SK-N-SH treated with all-trans-retinoic acid at 6 μM for 48 hours (cell line): Measurements from ENCODE around the gene ADPRHL1.
"Not testable (repeated sequence)": the region's sequence is repeated elsewhere in the genome, so short reads cannot be mapped to it uniquely, and the experiment has no call there.

ENCODE experiments used
- ATAC-seq: fragments of 200-7000 bp; cut with Tn5 transposase; 3 replicates; pipeline ENCODE4 v1.9.1; 2020; ENCODE audit warnings: mild to moderate bottlenecking, moderate library complexity
- ARNTL ChIP-seq: fragments of 450-650 bp; formaldehyde crosslinking; IDR thresholded peaks from 2 replicates; pipeline ENCODE4 v1.5.0; 2020; ENCODE audit warnings: low read depth, mild to moderate bottlenecking, moderate library complexity, borderline replicate concordance
- BACH2 ChIP-seq: fragments of 250-450 bp; sonication (Bioruptor Pico); IDR thresholded peaks from 2 replicates; pipeline ENCODE4 v1.9.0; 2021; ENCODE audit warnings: mild to moderate bottlenecking, borderline replicate concordance
- ESRRG ChIP-seq: fragments of 250-450 bp; sonication (Bioruptor Pico); IDR thresholded peaks from 2 replicates; pipeline ENCODE4 v1.6.1; 2021; ENCODE audit warnings: mild to moderate bottlenecking
- GLIS3 ChIP-seq: fragments of 250-450 bp; sonication (Bioruptor Pico); IDR thresholded peaks from 2 replicates; pipeline ENCODE4 v1.5.0; 2020; ENCODE audit warnings: mild to moderate bottlenecking, moderate library complexity
- ISL1 ChIP-seq: fragments of 250-450 bp; sonication (Bioruptor Pico); IDR thresholded peaks from 2 replicates; pipeline ENCODE4 v2.1.2; 2022; ENCODE audit warnings: mild to moderate bottlenecking, moderate library complexity
- PPARA ChIP-seq: fragments of 250-450 bp; sonication (Bioruptor Pico); IDR thresholded peaks from 2 replicates; pipeline ENCODE4 v1.5.0; 2020; ENCODE audit warnings: mild to moderate bottlenecking, borderline replicate concordance
- RARB ChIP-seq: fragments of 250-450 bp; sonication (Bioruptor Pico); IDR thresholded peaks from 2 replicates; pipeline ENCODE4 v1.8.0; 2021; ENCODE audit warnings: mild to moderate bottlenecking, moderate library complexity
- SNAI2 ChIP-seq: fragments of 250-450 bp; sonication (Bioruptor Pico); IDR thresholded peaks from 2 replicates; pipeline ENCODE4 v1.5.0; 2020; ENCODE audit warnings: mild to moderate bottlenecking, moderate library complexity
- TCF4 ChIP-seq: fragments of 250-450 bp; sonication (Bioruptor Pico); IDR thresholded peaks from 2 replicates; pipeline ENCODE4 v1.8.0; 2021; ENCODE audit warnings: mild to moderate bottlenecking, moderate library complexity, borderline replicate concordance
- TOX ChIP-seq: fragments of 250-450 bp; sonication (Bioruptor Pico); IDR thresholded peaks from 2 replicates; pipeline ENCODE4 v1.8.0; 2021; ENCODE audit warnings: mild to moderate bottlenecking, moderate library complexity, borderline replicate concordance
- ZC3H10 ChIP-seq: fragments of 250-450 bp; sonication (Bioruptor Pico); IDR thresholded peaks from 2 replicates; pipeline ENCODE4 v1.5.1; 2021; ENCODE audit warnings: mild to moderate bottlenecking, moderate library complexity
- ZFP3 ChIP-seq: fragments of 250-450 bp; sonication (Bioruptor Pico); IDR thresholded peaks from 2 replicates; pipeline ENCODE4 v1.5.0; 2020; ENCODE audit warnings: mild to moderate bottlenecking, moderate library complexity
- ZNF565 ChIP-seq: fragments of 450-650 bp; formaldehyde crosslinking; conservative IDR thresholded peaks from 2 replicates; pipeline ENCODE4 v1.5.0; 2020; ENCODE audit warnings: low read depth, mild to moderate bottlenecking, moderate library complexity
- ZNF70 ChIP-seq: fragments of 450-650 bp; formaldehyde crosslinking; IDR thresholded peaks from 2 replicates; pipeline ENCODE4 v1.5.0; 2020; ENCODE audit warnings: mild to moderate bottlenecking, moderate library complexity
- ZNF8 ChIP-seq: fragments of 450-650 bp; formaldehyde crosslinking; IDR thresholded peaks from 2 replicates; pipeline ENCODE4 v1.5.0; 2020; ENCODE audit warnings: mild to moderate bottlenecking, moderate library complexity
- TF ChIP-seq, protein P1 (sequence below): fragments of 250-450 bp; sonication (Bioruptor Pico); IDR thresholded peaks from 2 replicates; pipeline ENCODE4 v1.8.0; 2021; ENCODE audit warnings: low read depth, mild to moderate bottlenecking, moderate library complexity, borderline replicate concordance
- TF ChIP-seq, protein P2 (sequence below): fragments of 250-450 bp; sonication (Bioruptor Pico); IDR thresholded peaks from 2 replicates; pipeline ENCODE4 v1.5.1; 2020; ENCODE audit warnings: low read depth, mild to moderate bottlenecking, moderate library complexity
- TF ChIP-seq, protein P3 (sequence below): fragments of 250-450 bp; sonication (Bioruptor Pico); IDR thresholded peaks from 2 replicates; pipeline ENCODE4 v1.5.1; 2021; ENCODE audit warnings: mild to moderate bottlenecking, moderate library complexity
- TF ChIP-seq, protein P4 (sequence below): fragments of 250-450 bp; sonication (Bioruptor Pico); IDR thresholded peaks from 2 replicates; pipeline ENCODE4 v1.5.0; 2020; ENCODE audit warnings: mild to moderate bottlenecking, moderate library complexity

Gene ADPRHL1

DNA sequence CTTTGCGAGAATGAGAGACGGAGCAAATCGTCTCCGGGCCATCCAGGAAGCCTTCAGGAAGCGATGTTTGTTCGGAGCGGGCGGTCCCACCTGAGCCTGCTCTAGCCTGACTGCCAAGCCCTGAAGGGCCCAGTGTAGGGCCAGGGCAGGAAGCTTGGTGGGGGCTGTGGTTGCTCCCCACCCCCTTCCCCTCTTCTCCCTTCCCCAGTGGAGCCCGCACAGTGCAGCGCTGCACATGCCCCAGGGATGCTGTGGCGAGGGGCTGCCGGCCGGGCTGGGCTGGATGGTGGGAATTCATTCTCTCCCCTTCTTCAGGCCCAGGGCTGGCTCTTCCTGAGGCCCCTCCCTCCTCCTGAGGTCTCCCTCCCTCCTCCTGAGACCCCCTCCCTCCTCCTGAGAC is 82.2 kb downstream of the ADPRHL1 start:
- TF ChIP-seq ESRRG, result no peak
- TF ChIP-seq TCF4 (CRISPR knock-in tag), result no peak
- no peak for TF ChIP-seq ZNF8 (CRISPR knock-in tag)
- TF ChIP-seq, protein P1, sequence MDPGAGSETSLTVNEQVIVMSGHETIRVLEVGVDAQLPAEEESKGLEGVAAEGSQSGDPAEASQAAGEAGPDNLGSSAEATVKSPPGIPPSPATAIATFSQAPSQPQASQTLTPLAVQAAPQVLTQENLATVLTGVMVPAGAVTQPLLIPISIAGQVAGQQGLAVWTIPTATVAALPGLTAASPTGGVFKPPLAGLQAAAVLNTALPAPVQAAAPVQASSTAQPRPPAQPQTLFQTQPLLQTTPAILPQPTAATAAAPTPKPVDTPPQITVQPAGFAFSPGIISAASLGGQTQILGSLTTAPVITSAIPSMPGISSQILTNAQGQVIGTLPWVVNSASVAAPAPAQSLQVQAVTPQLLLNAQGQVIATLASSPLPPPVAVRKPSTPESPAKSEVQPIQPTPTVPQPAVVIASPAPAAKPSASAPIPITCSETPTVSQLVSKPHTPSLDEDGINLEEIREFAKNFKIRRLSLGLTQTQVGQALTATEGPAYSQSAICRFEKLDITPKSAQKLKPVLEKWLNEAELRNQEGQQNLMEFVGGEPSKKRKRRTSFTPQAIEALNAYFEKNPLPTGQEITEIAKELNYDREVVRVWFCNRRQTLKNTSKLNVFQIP (CRISPR knock-in tag), result no peak
- TF ChIP-seq TOX (CRISPR knock-in tag), result no peak
- TF ChIP-seq SNAI2 (CRISPR knock-in tag), result no peak
- no peak for TF ChIP-seq ARNTL (CRISPR knock-in tag)
- TF ChIP-seq ZNF565, result no peak
- ATAC-seq, result no peak

DNA sequence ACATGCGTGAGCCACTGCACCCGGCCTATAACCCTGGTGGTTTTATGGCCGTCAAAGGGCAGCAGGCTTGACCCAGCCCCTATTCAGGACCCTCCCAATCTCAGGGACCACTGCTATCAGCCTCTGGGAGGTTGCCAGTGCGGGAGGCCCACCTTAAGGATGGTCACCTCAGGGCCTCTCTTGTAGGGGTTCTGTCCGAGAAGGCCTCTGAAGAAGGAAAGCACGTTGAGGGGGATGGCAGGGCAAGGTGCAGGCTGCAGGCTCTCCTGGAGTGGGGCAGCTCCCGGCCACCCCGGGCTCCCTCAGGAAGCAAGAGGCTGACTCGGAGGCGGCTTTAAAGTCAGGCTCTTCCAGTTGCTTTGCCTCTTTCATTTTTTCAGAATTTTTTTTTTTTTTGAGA is 83.4 kb downstream of the ADPRHL1 start:
- no peak for ATAC-seq
- TF ChIP-seq ZNF70 (CRISPR knock-in tag), result no peak
- TF ChIP-seq TCF4 (CRISPR knock-in tag), result no peak
- TF ChIP-seq ZC3H10 (CRISPR knock-in tag), result no peak
- TF ChIP-seq ZNF565, result no peak
- TF ChIP-seq ZNF8 (CRISPR knock-in tag), result no peak
- no peak for TF ChIP-seq RARB (CRISPR knock-in tag)
- no peak for TF ChIP-seq ISL1 (CRISPR knock-in tag)
- TF ChIP-seq, protein P2, sequence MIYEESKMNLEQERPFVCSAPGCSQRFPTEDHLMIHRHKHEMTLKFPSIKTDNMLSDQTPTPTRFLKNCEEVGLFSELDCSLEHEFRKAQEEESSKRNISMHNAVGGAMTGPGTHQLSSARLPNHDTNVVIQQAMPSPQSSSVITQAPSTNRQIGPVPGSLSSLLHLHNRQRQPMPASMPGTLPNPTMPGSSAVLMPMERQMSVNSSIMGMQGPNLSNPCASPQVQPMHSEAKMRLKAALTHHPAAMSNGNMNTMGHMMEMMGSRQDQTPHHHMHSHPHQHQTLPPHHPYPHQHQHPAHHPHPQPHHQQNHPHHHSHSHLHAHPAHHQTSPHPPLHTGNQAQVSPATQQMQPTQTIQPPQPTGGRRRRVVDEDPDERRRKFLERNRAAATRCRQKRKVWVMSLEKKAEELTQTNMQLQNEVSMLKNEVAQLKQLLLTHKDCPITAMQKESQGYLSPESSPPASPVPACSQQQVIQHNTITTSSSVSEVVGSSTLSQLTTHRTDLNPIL (CRISPR knock-in tag), result no peak
- TF ChIP-seq, all 23 proteins: peak for 0

DNA sequence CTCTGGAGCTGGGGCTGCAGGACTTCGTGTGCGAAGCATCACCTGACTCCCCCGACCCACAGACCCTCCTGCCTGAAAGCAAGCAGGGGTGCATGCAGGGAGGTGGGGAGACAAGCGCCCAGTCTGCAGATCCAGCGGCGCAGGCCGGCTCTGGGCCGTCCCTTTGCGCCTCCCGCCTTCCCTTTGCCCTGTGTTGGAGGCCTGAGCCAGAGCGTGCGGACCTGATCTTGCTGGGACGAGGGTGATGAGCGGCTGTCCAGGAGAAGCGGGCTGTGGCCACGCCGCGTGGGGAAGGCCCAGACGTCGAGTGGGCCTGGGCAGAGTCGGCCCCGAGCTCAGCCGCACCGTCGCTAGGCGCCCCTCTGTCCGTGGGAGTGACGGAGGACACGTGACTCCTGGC is 84.1 kb downstream of the ADPRHL1 start:
- ATAC-seq, result no peak

DNA sequence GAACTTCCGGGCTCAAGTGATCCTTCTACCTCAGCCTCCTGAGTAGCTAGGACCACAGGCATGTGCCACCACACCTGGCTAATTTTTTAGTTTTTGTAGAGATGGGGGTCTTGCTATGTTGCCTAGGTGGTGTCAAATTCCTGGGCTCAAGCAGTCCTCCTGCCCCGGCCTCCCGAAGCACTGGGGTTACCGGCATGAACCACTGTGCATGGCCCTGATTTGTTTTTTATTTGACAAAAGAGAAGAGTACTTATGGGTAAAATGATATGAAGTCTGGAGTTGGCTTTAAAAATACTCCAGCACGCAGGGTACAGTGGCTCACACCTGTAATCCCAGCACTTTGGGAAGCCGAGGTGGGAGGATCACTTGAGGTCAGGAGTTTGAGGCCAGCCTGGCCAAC is 84.9 kb downstream of the ADPRHL1 start:
- not testable (repeated sequence) for ATAC-seq

More for the DNA sequence above, 84.1 kb downstream of the ADPRHL1 start:
- TF ChIP-seq TOX (CRISPR knock-in tag) (no peak), ARNTL (CRISPR knock-in tag) (no peak), ZNF70 (CRISPR knock-in tag) (no peak), PPARA (no peak), GLIS3 (CRISPR knock-in tag) (no peak), ZNF8 (CRISPR knock-in tag) (no peak), ZFP3 (CRISPR knock-in tag) (no peak), BACH2 (CRISPR knock-in tag) (no peak), ESRRG (no peak), SNAI2 (CRISPR knock-in tag) (no peak)
- TF ChIP-seq, protein P2 (CRISPR knock-in tag), result no peak
- TF ChIP-seq, protein P3, sequence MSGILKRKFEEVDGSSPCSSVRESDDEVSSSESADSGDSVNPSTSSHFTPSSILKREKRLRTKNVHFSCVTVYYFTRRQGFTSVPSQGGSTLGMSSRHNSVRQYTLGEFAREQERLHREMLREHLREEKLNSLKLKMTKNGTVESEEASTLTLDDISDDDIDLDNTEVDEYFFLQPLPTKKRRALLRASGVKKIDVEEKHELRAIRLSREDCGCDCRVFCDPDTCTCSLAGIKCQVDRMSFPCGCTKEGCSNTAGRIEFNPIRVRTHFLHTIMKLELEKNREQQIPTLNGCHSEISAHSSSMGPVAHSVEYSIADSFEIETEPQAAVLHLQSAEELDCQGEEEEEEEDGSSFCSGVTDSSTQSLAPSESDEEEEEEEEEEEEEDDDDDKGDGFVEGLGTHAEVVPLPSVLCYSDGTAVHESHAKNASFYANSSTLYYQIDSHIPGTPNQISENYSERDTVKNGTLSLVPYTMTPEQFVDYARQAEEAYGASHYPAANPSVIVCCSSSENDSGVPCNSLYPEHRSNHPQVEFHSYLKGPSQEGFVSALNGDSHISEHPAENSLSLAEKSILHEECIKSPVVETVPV (CRISPR knock-in tag), result no peak
- TF ChIP-seq, protein P4, sequence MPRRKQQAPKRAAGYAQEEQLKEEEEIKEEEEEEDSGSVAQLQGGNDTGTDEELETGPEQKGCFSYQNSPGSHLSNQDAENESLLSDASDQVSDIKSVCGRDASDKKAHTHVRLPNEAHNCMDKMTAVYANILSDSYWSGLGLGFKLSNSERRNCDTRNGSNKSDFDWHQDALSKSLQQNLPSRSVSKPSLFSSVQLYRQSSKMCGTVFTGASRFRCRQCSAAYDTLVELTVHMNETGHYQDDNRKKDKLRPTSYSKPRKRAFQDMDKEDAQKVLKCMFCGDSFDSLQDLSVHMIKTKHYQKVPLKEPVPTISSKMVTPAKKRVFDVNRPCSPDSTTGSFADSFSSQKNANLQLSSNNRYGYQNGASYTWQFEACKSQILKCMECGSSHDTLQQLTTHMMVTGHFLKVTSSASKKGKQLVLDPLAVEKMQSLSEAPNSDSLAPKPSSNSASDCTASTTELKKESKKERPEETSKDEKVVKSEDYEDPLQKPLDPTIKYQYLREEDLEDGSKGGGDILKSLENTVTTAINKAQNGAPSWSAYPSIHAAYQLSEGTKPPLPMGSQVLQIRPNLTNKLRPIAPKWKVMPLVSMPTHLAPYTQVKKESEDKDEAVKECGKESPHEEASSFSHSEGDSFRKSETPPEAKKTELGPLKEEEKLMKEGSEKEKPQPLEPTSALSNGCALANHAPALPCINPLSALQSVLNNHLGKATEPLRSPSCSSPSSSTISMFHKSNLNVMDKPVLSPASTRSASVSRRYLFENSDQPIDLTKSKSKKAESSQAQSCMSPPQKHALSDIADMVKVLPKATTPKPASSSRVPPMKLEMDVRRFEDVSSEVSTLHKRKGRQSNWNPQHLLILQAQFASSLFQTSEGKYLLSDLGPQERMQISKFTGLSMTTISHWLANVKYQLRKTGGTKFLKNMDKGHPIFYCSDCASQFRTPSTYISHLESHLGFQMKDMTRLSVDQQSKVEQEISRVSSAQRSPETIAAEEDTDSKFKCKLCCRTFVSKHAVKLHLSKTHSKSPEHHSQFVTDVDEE (CRISPR knock-in tag), result no peak
